Measurements from ENCODE around the gene ANGPTL7. TPM values are rescaled to one million over a fixed set of nuclear protein-coding genes. Genes with fewer than 3 reads are reported as not detected.

Gene ANGPTL7
- total RNA-seq, 2 experiments from 2014 or later: not detected

- no peaks in the 10 kb centered on the region for H3K4me1 Mint-ChIP-seq (ENCODE audit: low read depth)
- ATAC-seq: no peak
- intact Hi-C loops (cut with micrococcal nuclease): no loop called here
- no peak overlapping the region for H3K27ac Mint-ChIP-seq
- H3K27me3 Mint-ChIP-seq: no peaks in the 10 kb centered on the region
- no peak overlapping the region for H3K4me3 Mint-ChIP-seq
- ChIA-PET POLR2A (no interaction called here), CTCF (interaction anchor here (1.0 to 2.6 kb wide), 3 partner anchors 24 to 431 kb away, joined by 3 to 7 read pairs (median 3); no protein-coding TSS in a partner anchor)
- TF ChIP-seq CTCF (IDR thresholded peaks at IDR 0.05): no peak
- no peaks in the 10 kb centered on the region for H3K9me3 Mint-ChIP-seq
- no peak for DNase-seq
- H3K36me3 Mint-ChIP-seq (ENCODE audit: low read depth): peaks cover 23% of the 10 kb centered on the region
Observed at GRCh38 chr1:11211461-11211860, 22.3 kb downstream of the ANGPTL7 start.

- CTCF ChIA-PET: interaction anchor here (1.0 to 2.6 kb wide), 2 partner anchors 30 to 430 kb away, joined by 3 to 7 read pairs; no protein-coding TSS in a partner anchor
Observed at GRCh38 chr1:11211925-11212587, 22.9 kb downstream of the ANGPTL7 start.

GRCh38 chr1:11214698-11215380, 25.7 kb downstream of the ANGPTL7 start:
- no peak for ATAC-seq
- intact Hi-C loops (cut with micrococcal nuclease): no loop called here
- ChIA-PET CTCF (interaction anchor here (1.4 kb wide), 1 partner anchor 177 kb away, joined by 6 read pairs; no protein-coding TSS in a partner anchor), POLR2A (interaction anchor here (0.8 kb wide), 1 partner anchor 163 kb away, joined by 3 read pairs; no protein-coding TSS in a partner anchor)
- Mint-ChIP-seq H3K36me3 (ENCODE audit: low read depth) (peaks cover 32% of the 10 kb centered on the region), H3K4me3 (no peak overlapping the region), H3K27ac (no peak overlapping the region), H3K9me3 (no peaks in the 10 kb centered on the region), H3K27me3 (no peaks in the 10 kb centered on the region), H3K4me1 (ENCODE audit: low read depth) (no peaks in the 10 kb centered on the region)
- no peak for TF ChIP-seq CTCF (IDR thresholded peaks at IDR 0.05)
- DNase-seq: no peak

More at GRCh38 chr1:11211925-11212587, 22.9 kb downstream of the ANGPTL7 start:
- no peak for ATAC-seq
- no peak for DNase-seq
- H3K4me1 Mint-ChIP-seq (ENCODE audit: low read depth): no peaks in the 10 kb centered on the region
- H3K4me3 Mint-ChIP-seq: no peak overlapping the region
- no peaks in the 10 kb centered on the region for H3K9me3 Mint-ChIP-seq
- POLR2A ChIA-PET: no interaction called here
- intact Hi-C loops (cut with micrococcal nuclease): no loop called here
- TF ChIP-seq CTCF (IDR thresholded peaks at IDR 0.05): no peak
- H3K27ac Mint-ChIP-seq: no peak overlapping the region
- no peaks in the 10 kb centered on the region for H3K27me3 Mint-ChIP-seq
- H3K36me3 Mint-ChIP-seq (ENCODE audit: low read depth): peaks cover 23% of the 10 kb centered on the region

- ATAC-seq (no peak), DNase-seq (no peak)
- Mint-ChIP-seq H3K4me3 (no peak overlapping the region), H3K4me1 (ENCODE audit: low read depth) (no peaks in the 10 kb centered on the region), H3K27me3 (no peaks in the 10 kb centered on the region), H3K36me3 (ENCODE audit: low read depth) (peaks cover 32% of the 10 kb centered on the region), H3K9me3 (no peaks in the 10 kb centered on the region), H3K27ac (no peak overlapping the region)
- no peak for TF ChIP-seq CTCF (IDR thresholded peaks at IDR 0.05)
- CTCF ChIA-PET: interaction anchor here (1.4 kb wide), 1 partner anchor 178 kb away, joined by 6 read pairs; no protein-coding TSS in a partner anchor
- POLR2A ChIA-PET: interaction anchor here (0.8 to 1.2 kb wide), 2 partner anchors 47 to 164 kb away, joined by 3 read pairs; partner anchors contain the start of gene MTOR
- intact Hi-C loops (cut with micrococcal nuclease): no loop called here
Observed at GRCh38 chr1:11215381-11216005, 26.3 kb downstream of the ANGPTL7 start.

Measured in activated CD8-positive, alpha-beta T cell treated with anti-CD3 and anti-CD28 coated beads for 36 hours (primary cell).